ENCODE results near the gene TBC1D22A. TPM values are rescaled to one million over a fixed set of nuclear protein-coding genes. Genes with fewer than 3 reads are reported as not detected.

TBC1D22A gene
- polyA plus RNA-seq, 1 of the 3 experiments (the other 2 are of a cell fraction): 16.5 TPM

- POLR2A ChIA-PET: no interaction called here
- DNase-seq: no peak
- Histone ChIP-seq H4K20me1 (ENCODE audit: insufficient read depth) (no peaks in the 10 kb centered on the region), H3F3A (replicated peaks; ENCODE audit: insufficient read depth) (no peaks in the 10 kb centered on the region), H3K4me3 (ENCODE audit: low read depth in 2 of 2, low read length in 1 of 2) (no peak overlapping the region), H3K4me2 (no peak overlapping the region), H2AFZ (ENCODE audit: low read depth) (no peak overlapping the region), H3K27me3 (ENCODE audit: insufficient read depth) (no peaks in the 10 kb centered on the region), H3K36me3 (replicated peaks in 1 of 2; ENCODE audit: control insufficient read depth in 1 of 2, insufficient read depth in 2 of 2, low read length in 1 of 2) (no peaks in the 10 kb centered on the region), H3K27ac (ENCODE audit: low read depth in 2 of 2, low read length in 1 of 2) (no peak overlapping the region), H3K9ac (no peak overlapping the region), H3K79me2 (ENCODE audit: insufficient read depth) (no peaks in the 10 kb centered on the region), H3K9me3 (no peaks in the 10 kb centered on the region), H3K9me2 (no peaks in the 10 kb centered on the region), H3K4me1 (ENCODE audit: control insufficient read depth in 1 of 2, insufficient read depth in 2 of 2, low read depth in 1 of 2, low read length in 1 of 2) (peaks cover 0 to 5% of the 10 kb centered on the region in 2 experiments; a peak in 1 of 4 replicates)
- CTCF ChIA-PET: no interaction called here
- TF ChIP-seq SMC3 (IDR thresholded peaks at IDR 0.05; ENCODE audit: low read depth, low read length): no peak
- no peak for TF ChIP-seq IRF3 (IDR thresholded peaks at IDR 0.05; ENCODE audit: low read depth, low read length)
- TF ChIP-seq TCF12 (IDR thresholded peaks at IDR 0.05): no peak
- no peak for TF ChIP-seq TEAD4 (IDR thresholded peaks at IDR 0.05; ENCODE audit: borderline replicate concordance, insufficient read depth)
- no peak for TF ChIP-seq YY1 (IDR thresholded peaks at IDR 0.05; ENCODE audit: low read depth)
- no peak for TF ChIP-seq MAX (IDR thresholded peaks at IDR 0.05; ENCODE audit: low read depth)
- no peak for TF ChIP-seq CTCF (IDR thresholded peaks at IDR 0.05)
- TF ChIP-seq USF2 (IDR thresholded peaks at IDR 0.05; ENCODE audit: borderline replicate concordance, low read depth, low read length): no peak
- TF ChIP-seq USF1 (IDR thresholded peaks at IDR 0.05; ENCODE audit: borderline replicate concordance, low read depth): no peak
- no peak for TF ChIP-seq RXRA (IDR thresholded peaks at IDR 0.05; ENCODE audit: borderline replicate concordance, low read depth)
- no peak for TF ChIP-seq FOXM1 (IDR thresholded peaks at IDR 0.05; ENCODE audit: low read depth)
- no peak for TF ChIP-seq SIN3A (IDR thresholded peaks at IDR 0.05; ENCODE audit: borderline replicate concordance, low read depth, low read length)
- TF ChIP-seq JUND (IDR thresholded peaks at IDR 0.05): no peak
- no peak for TF ChIP-seq REST (IDR thresholded peaks at IDR 0.05; ENCODE audit: low read depth, low read length)
- TF ChIP-seq NFIC (IDR thresholded peaks at IDR 0.05; ENCODE audit: borderline replicate concordance): no peak
- no peak for TF ChIP-seq CHD2 (IDR thresholded peaks at IDR 0.05; ENCODE audit: low read length, partially characterized antibody)
- no peak for TF ChIP-seq ELF1 (IDR thresholded peaks at IDR 0.05)
- 92% methylated on average over 12 of the region's 15 CpGs for WGBS (ENCODE audit: low lambda C conversion rate)
Observed at GRCh38 chr22:47124451-47124881, 362.0 kb downstream of the TBC1D22A start.
